ENCODE data around the gene RAP1B. TPM values are rescaled to one million over a fixed set of nuclear protein-coding genes. Genes with fewer than 3 reads are reported as not detected.

Gene RAP1B
- total and polyA plus RNA-seq, 12 donors: 74.6 to 302 (median 165) TPM

- no peak overlapping the region for H3K4me3 ChIP-seq
- no peaks in the 10 kb centered on the region for H3K27me3 ChIP-seq
- H3K36me3 ChIP-seq (replicated peaks in 1 of 2): no peaks in the 10 kb centered on the region
- H3K4me1 ChIP-seq (replicated peaks in 1 of 2): peaks cover 17 to 48% of the 10 kb centered on the region in 2 donors
- intact Hi-C loops (cut with DNase I): no loop called here
- DNase-seq: no peak
- no peak overlapping the region for H3K27ac ChIP-seq
- WGBS, 4 donors: 86 to 88% (median 86%) methylated on average over 12 of the region's 12 CpGs
- TF ChIP-seq POLR2A (IDR thresholded peaks at IDR 0.05): no peak
- TF ChIP-seq CTCF (IDR thresholded peaks at IDR 0.05): no peak
- no peaks in the 10 kb centered on the region for H3K9me3 ChIP-seq (replicated peaks in 1 of 3)
These were observed 28.2 kb downstream of the RAP1B start for GRCh38 chr12:68638721-68639395.

GRCh38 chr12:68639396-68639767 lies 28.7 kb downstream of the RAP1B start:
- no peak for TF ChIP-seq CTCF (IDR thresholded peaks at IDR 0.05)
- no peak for TF ChIP-seq POLR2A (IDR thresholded peaks at IDR 0.05)
- Histone ChIP-seq H3K9me3 (replicated peaks in 1 of 3) (no peaks in the 10 kb centered on the region), H3K27me3 (no peaks in the 10 kb centered on the region), H3K4me3 (no peak overlapping the region), H3K36me3 (replicated peaks in 1 of 2) (no peaks in the 10 kb centered on the region), H3K27ac (no peak overlapping the region), H3K4me1 (replicated peaks in 1 of 2) (peaks cover 16 to 42% of the 10 kb centered on the region in 2 donors)
- WGBS, 4 donors: 92 to 98% (median 95%) methylated on average over 1 of the region's 1 CpG
- no peak for DNase-seq
- intact Hi-C loops (cut with DNase I): no loop called here

- 31 to 44% (median 37%) methylated on average over 5 of the region's 5 CpGs for WGBS, 4 donors
- intact Hi-C loops (cut with DNase I): no loop called here
- Histone ChIP-seq H3K4me3 (no peak overlapping the region), H3K4me1 (replicated peaks in 1 of 2) (peaks cover 8 to 32% of the 10 kb centered on the region in 2 donors), H3K36me3 (replicated peaks in 1 of 2) (no peaks in the 10 kb centered on the region), H3K9me3 (replicated peaks in 1 of 3) (no peaks in the 10 kb centered on the region), H3K27me3 (no peaks in the 10 kb centered on the region), H3K27ac (no peak overlapping the region)
- no peak for TF ChIP-seq CTCF (IDR thresholded peaks at IDR 0.05)
- no peak for TF ChIP-seq POLR2A (IDR thresholded peaks at IDR 0.05)
- peak in 1 of 7 donors; percentile 28 for DNase-seq
These were observed 30.4 kb downstream of the RAP1B start for GRCh38 chr12:68641138-68641537.

GRCh38 chr12:68646484-68646883 lies 35.8 kb downstream of the RAP1B start:
- DNase-seq: no peak
- intact Hi-C loops (cut with DNase I): no loop called here
- Histone ChIP-seq H3K27ac (no peak overlapping the region), H3K4me1 (replicated peaks in 1 of 2) (peaks cover 0 to 10% of the 10 kb centered on the region in 2 donors), H3K9me3 (replicated peaks in 1 of 3) (no peaks in the 10 kb centered on the region), H3K4me3 (no peak overlapping the region), H3K27me3 (no peaks in the 10 kb centered on the region), H3K36me3 (replicated peaks in 1 of 2) (peaks cover 0 to 3% of the 10 kb centered on the region in 2 donors)
- no peak for TF ChIP-seq POLR2A (IDR thresholded peaks at IDR 0.05)
- no peak for TF ChIP-seq CTCF (IDR thresholded peaks at IDR 0.05)
- WGBS, 4 donors: 89 to 98% (median 92%) methylated on average over 3 to 5 of the region's 5 CpGs

Measured in adrenal gland (tissue), 12 donors.